ENCODE measurements around the gene TRPT1. TPM values are rescaled to one million over a fixed set of nuclear protein-coding genes. Genes with fewer than 3 reads are reported as not detected.

TRPT1 gene
- total RNA-seq, 1 donor from 2014 or later = 39.7 TPM

- peak overlapping the region; percentile 99 for H3K27ac Mint-ChIP-seq (ENCODE audit: unreplicated experiment)
- no peak for DNase-seq (ENCODE audit: extremely low spot score, unreplicated experiment)
- peak overlapping the region; percentile 35 for H3K4me3 Mint-ChIP-seq (ENCODE audit: unreplicated experiment)
- H3K27me3 Mint-ChIP-seq (ENCODE audit: unreplicated experiment) = no peaks in the 10 kb centered on the region
- no peaks in the 10 kb centered on the region for H3K9me3 Mint-ChIP-seq (ENCODE audit: unreplicated experiment)
- H3K36me3 Mint-ChIP-seq (ENCODE audit: unreplicated experiment) = no peaks in the 10 kb centered on the region
- H3K4me1 Mint-ChIP-seq (ENCODE audit: unreplicated experiment) = peaks cover 38% of the 10 kb centered on the region
- TF ChIP-seq, protein P1, sequence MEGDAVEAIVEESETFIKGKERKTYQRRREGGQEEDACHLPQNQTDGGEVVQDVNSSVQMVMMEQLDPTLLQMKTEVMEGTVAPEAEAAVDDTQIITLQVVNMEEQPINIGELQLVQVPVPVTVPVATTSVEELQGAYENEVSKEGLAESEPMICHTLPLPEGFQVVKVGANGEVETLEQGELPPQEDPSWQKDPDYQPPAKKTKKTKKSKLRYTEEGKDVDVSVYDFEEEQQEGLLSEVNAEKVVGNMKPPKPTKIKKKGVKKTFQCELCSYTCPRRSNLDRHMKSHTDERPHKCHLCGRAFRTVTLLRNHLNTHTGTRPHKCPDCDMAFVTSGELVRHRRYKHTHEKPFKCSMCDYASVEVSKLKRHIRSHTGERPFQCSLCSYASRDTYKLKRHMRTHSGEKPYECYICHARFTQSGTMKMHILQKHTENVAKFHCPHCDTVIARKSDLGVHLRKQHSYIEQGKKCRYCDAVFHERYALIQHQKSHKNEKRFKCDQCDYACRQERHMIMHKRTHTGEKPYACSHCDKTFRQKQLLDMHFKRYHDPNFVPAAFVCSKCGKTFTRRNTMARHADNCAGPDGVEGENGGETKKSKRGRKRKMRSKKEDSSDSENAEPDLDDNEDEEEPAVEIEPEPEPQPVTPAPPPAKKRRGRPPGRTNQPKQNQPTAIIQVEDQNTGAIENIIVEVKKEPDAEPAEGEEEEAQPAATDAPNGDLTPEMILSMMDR (IDR thresholded peaks at IDR 0.05) = no peak
These were observed 42.1 kb downstream of the TRPT1 start for GRCh38 chr11:64183890-64184289.

GRCh38 chr11:64181506-64182411 is 44.2 kb downstream of the TRPT1 start:
- Mint-ChIP-seq H3K4me3 (ENCODE audit: unreplicated experiment) (peak overlapping the region; percentile 40), H3K27me3 (ENCODE audit: unreplicated experiment) (no peaks in the 10 kb centered on the region), H3K27ac (ENCODE audit: unreplicated experiment) (peak overlapping the region; percentile 91), H3K9me3 (ENCODE audit: unreplicated experiment) (no peaks in the 10 kb centered on the region), H3K36me3 (ENCODE audit: unreplicated experiment) (no peaks in the 10 kb centered on the region), H3K4me1 (ENCODE audit: unreplicated experiment) (peaks cover 35% of the 10 kb centered on the region)
- TF ChIP-seq, protein P1 (IDR thresholded peaks at IDR 0.05) = no peak
- peak; percentile 93 for DNase-seq (ENCODE audit: extremely low spot score, unreplicated experiment)

GRCh38 chr11:64180891-64181290 is 45.1 kb downstream of the TRPT1 start:
- Mint-ChIP-seq H3K4me3 (ENCODE audit: unreplicated experiment) (no peak overlapping the region), H3K27me3 (ENCODE audit: unreplicated experiment) (no peaks in the 10 kb centered on the region), H3K4me1 (ENCODE audit: unreplicated experiment) (peaks cover 35% of the 10 kb centered on the region), H3K27ac (ENCODE audit: unreplicated experiment) (peak overlapping the region; percentile 91), H3K9me3 (ENCODE audit: unreplicated experiment) (no peaks in the 10 kb centered on the region), H3K36me3 (ENCODE audit: unreplicated experiment) (no peaks in the 10 kb centered on the region)
- DNase-seq (ENCODE audit: extremely low spot score, unreplicated experiment) = no peak
- TF ChIP-seq, protein P1 (IDR thresholded peaks at IDR 0.05) = no peak

DNA sequence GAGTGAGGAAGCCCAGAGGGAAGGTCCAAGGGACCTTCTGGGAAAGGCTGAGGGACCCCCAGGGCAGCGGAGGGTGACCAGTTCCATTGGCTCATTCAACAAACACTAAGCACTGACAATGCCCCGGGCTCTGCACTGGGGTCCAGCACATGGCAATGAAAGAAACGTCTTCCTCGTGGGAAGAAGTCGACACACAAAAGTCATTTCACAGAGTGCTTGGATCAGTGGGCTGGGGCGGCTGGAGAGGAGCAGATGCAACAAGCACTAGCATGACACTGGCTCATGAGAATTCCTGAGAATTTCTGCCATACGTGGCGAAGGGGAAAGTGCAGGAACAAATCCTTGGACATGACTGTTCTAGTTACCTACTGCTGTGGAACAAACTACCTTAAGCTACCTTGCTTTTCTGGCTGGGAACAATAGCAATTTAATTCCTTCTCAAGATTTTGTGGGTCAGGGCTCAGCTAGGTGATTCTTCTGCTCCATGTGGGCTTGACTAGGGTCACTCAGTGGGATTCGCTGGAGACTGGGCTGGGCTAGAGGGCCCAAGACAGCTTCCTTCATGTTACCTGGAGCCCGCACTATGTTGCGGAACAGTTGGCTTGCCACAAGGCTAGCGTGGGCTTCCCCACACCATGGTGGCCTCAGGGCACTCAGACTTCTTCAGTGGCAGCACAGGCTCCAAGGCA is 46.9 kb downstream of the TRPT1 start:
- TF ChIP-seq, protein P1 (IDR thresholded peaks at IDR 0.05) = no peak
- H3K9me3 Mint-ChIP-seq (ENCODE audit: unreplicated experiment) = no peaks in the 10 kb centered on the region
- H3K4me3 Mint-ChIP-seq (ENCODE audit: unreplicated experiment) = no peak overlapping the region
- DNase-seq (ENCODE audit: extremely low spot score, unreplicated experiment) = no peak
- no peaks in the 10 kb centered on the region for H3K27me3 Mint-ChIP-seq (ENCODE audit: unreplicated experiment)
- H3K36me3 Mint-ChIP-seq (ENCODE audit: unreplicated experiment) = no peaks in the 10 kb centered on the region
- H3K27ac Mint-ChIP-seq (ENCODE audit: unreplicated experiment) = no peak overlapping the region
- H3K4me1 Mint-ChIP-seq (ENCODE audit: unreplicated experiment) = peaks cover 26% of the 10 kb centered on the region

GRCh38 chr11:64178203-64178602 is 47.8 kb downstream of the TRPT1 start:
- Mint-ChIP-seq H3K4me1 (ENCODE audit: unreplicated experiment) (peaks cover 19% of the 10 kb centered on the region), H3K27me3 (ENCODE audit: unreplicated experiment) (no peaks in the 10 kb centered on the region), H3K9me3 (ENCODE audit: unreplicated experiment) (no peaks in the 10 kb centered on the region), H3K36me3 (ENCODE audit: unreplicated experiment) (no peaks in the 10 kb centered on the region), H3K27ac (ENCODE audit: unreplicated experiment) (no peak overlapping the region), H3K4me3 (ENCODE audit: unreplicated experiment) (no peak overlapping the region)
- TF ChIP-seq, protein P1 (IDR thresholded peaks at IDR 0.05) = no peak
- no peak for DNase-seq (ENCODE audit: extremely low spot score, unreplicated experiment)

All from osteocyte (in vitro differentiated cells).